ENCODE results near the gene MAG. TPM values are rescaled to one million over a fixed set of nuclear protein-coding genes. Genes with fewer than 3 reads are reported as not detected.

MAG gene
- total RNA-seq, 5 donors from 2014 or later (not counting 1 experiment from before 2014, with no cell fraction given), result 0.16 to 0.19 TPM; not detected in 3

Other genes starting within 250 kb of the MAG start
- 1 to 10 TPM in 1 of 5 donors, under 1 TPM in 1, not detected in 3; 0.79 to 1.1 TPM for gene FXYD3, start 176.3 kb upstream of the MAG start, total RNA-seq
- 1 to 10 TPM in 1 of 5 donors, under 1 TPM in 4; 0.15 to 1.1 (median 0.89) TPM for gene LGI4, start 157.1 kb upstream of the MAG start, total RNA-seq
- gene FXYD1, start 153.3 kb upstream of the MAG start, total RNA-seq, result 1 to 10 TPM in 4 of 5 donors, under 1 TPM in 1; 0.70 to 7.7 (median 4.8) TPM
- 10 to 100 TPM in 4 of 5 donors, 1 to 10 TPM in 1; 8.8 to 24.0 (median 12.6) TPM for gene FXYD7, start 148.9 kb upstream of the MAG start, total RNA-seq
- gene FXYD5, start 137.4 kb upstream of the MAG start, total RNA-seq, result 100 to 1,000 TPM; 440 to 616 (median 504) TPM
- gene FAM187B, start 63.4 kb upstream of the MAG start, total RNA-seq, result not detected
- gene LSR, start 43.2 kb upstream of the MAG start, total RNA-seq, result 10 to 100 TPM; 36.8 to 64.9 (median 57.4) TPM
- gene USF2, start 23.2 kb upstream of the MAG start, total RNA-seq, result 100 to 1,000 TPM; 207 to 255 (median 249) TPM
- gene HAMP, start 9.6 kb upstream of the MAG start, total RNA-seq, result 1 to 10 TPM in 4 of 5 donors, under 1 TPM in 1; 0.65 to 1.9 (median 1.1) TPM
- 10 to 100 TPM in 1 of 5 donors, 1 to 10 TPM in 4; 6.6 to 25.7 (median 8.7) TPM for gene CD22, start 37.0 kb downstream of the MAG start, total RNA-seq
- gene FFAR1, start 55.7 kb downstream of the MAG start, total RNA-seq, result under 1 TPM in 2 of 5 donors, not detected in 3; 0.21 to 0.35 TPM
- under 1 TPM in 1 of 5 donors, not detected in 4; 0.47 TPM for gene FFAR3, start 66.3 kb downstream of the MAG start, total RNA-seq
- not detected for gene GPR42, start 78.9 kb downstream of the MAG start, total RNA-seq
- gene FFAR2, start 156.1 kb downstream of the MAG start, total RNA-seq, result not detected
- gene KRTDAP, start 198.3 kb downstream of the MAG start, total RNA-seq, result not detected
- gene DMKN, start 221.5 kb downstream of the MAG start, total RNA-seq, result 1 to 10 TPM in 4 of 5 donors, not detected in 1; 1.8 to 2.3 (median 2.1) TPM
- gene SBSN, start 236.2 kb downstream of the MAG start, total RNA-seq, result under 1 TPM in 1 of 5 donors, not detected in 4; 0.23 TPM
- gene GAPDHS, start 241.3 kb downstream of the MAG start, total RNA-seq, result not detected